GM19455 (cell line): Measurements from ENCODE around the gene DFFA.
A peak's percentile ranks its signal among the peaks of the same experiment; 100 is the strongest.
"Not testable (repeated sequence)": the region's sequence is repeated elsewhere in the genome, so short reads cannot be mapped to it uniquely, and the experiment has no call there.

Source experiments
- ATAC-seq: cut with Tn5 transposase; IDR thresholded peaks from one replicate; pipeline ENCODE4 v1.9.1; 2021; ENCODE audit not compliant: unreplicated experiment

DFFA gene

DNA sequence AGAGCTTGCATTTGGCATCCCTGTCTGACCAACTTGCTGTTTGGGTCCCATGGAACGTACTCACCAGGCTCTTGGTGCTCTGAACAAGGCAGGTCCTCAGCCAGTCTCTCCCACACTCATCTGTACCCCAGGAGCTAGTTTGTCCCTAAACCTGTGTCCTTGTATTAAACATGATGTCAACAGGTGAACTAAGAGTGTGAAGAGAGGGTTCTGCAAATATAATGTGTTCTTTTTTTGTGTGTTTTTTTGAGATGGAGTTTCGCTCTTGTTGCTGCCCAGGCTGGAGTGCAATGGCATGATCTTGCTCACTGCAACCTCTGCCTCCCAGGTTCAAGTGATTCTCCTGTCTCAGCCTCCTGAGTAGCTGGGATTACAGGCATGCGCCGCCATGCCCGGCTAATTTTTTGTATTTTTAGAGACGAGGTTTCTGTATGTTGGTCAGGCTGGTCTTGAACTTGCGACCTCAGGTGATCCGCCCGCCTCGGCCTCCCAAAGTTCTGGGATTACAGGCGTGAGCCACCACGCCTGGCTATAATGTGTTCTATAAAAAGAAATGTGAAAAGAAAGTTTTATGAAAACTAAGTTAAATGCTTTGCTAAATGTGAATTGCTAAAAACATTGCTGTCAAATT is 33.8 kb upstream of the DFFA start:
- ATAC-seq, result not testable (repeated sequence)

DNA sequence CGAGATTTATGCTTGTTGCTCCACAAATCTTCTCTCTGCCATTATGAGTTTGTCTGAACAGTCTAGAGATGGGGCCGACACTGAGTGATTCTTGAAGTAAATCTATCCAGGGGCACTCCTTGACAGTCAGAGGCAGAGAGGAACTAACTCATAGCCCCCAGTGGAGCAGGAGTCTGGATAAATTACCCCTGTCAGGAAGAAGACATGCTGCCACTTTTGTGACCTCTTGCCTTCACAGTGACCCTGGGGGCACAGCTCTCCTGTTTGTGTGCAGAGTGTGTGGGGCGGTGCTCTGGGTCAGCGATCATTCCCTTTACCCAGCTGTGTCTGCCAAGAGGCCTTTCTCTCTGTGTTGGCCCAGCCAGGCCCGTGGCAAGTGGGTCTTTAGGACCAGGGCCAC is 31.9 kb upstream of the DFFA start:
- no peak for ATAC-seq

DNA sequence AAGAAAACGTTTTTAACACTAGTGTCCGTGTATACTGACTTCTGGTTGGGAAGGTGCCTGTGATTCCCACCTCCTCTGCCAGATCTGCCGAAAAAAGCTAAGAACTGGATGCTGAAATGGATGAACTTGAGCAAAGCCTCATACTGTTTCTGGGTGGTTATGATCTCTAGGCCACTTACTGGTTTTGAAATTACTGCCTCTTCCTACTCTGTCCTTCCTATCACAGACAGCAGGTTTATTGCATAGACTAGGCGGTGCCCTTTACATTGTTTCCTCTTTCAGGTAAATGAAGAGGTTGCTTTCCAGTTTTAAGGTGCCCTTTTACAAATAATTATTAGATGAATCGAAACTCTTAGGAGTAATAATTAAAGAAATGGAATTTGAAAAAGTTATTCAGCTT is 29.9 kb upstream of the DFFA start:
- no peak for ATAC-seq

DNA sequence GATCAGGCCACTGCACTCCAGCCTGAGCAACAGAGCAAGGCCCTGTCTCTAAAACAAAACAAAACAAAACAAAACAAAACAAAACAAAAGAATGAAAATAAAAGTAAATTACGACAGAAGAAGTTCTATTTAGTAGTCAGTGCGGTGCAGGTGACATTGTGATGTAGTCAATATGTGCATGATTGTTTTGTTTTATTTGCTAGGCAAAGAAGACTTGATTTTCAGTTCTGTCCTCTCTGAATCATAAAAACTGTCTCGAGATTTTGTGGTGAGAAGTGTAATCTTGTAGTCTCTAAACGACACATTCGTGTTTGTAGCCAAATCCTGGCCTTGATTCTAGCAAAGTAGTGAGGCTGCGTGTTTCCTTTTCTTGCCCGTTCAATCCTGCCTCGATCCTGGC is 25.9 kb upstream of the DFFA start:
- no peak for ATAC-seq

DNA sequence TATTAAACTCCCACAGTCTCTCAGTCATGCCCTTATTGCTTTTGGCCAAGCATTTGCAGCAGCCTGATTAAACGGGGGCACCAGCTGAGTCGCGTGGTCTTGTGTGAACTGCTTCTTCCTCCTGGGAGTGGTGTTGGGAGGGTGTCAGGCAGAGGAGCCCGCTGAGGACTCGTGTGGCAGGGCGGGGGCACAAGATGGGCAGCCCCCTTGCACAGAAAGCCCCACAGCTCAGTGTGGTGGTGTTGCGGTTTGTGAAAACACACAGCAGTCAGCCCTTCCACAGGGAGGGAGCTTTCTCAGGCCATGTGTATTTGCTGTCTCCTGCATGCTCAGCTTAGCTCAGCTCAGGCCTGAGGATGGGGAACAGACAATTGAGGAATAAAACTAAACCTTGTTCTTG is 24.8 kb upstream of the DFFA start:
- ATAC-seq, result no peak

DNA sequence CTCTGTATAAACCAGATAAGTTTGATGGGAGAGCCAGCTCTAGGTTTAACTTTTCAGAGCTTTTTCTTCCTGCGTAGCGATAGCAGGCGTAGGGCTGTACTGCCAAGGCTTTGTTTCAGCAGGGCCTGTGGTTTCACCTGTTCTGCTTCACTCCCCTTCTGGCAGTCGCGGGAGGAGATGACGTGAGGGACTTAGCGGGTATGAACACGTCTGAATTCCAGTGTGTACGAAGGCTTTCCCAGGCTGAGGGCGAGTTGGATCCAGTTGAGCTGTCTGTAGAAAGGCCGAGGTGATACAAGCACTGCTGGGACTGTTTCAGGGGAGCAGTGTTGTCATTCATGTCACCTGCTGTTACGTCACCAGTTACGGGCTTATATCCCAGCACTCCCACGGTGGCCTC is 23.6 kb upstream of the DFFA start:
- ATAC-seq, result no peak

DNA sequence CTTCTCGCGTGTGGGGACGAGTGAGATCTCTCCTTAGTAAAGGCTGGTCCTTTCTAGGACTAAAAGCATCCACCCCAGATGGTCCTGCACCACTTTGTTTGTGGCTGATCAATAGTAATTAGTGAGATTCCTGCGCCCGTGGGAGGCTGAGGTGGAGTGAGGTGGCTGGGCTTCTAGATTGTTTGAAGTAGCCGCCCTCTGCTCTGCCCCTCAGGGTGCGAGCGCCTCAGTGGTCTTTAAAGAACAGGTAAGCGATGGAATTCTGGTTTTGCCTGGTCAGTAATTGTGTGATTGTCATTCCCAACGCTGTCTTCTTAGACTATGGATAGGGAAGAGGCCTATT is 23.1 kb upstream of the DFFA start:
- ATAC-seq, result no peak

DNA sequence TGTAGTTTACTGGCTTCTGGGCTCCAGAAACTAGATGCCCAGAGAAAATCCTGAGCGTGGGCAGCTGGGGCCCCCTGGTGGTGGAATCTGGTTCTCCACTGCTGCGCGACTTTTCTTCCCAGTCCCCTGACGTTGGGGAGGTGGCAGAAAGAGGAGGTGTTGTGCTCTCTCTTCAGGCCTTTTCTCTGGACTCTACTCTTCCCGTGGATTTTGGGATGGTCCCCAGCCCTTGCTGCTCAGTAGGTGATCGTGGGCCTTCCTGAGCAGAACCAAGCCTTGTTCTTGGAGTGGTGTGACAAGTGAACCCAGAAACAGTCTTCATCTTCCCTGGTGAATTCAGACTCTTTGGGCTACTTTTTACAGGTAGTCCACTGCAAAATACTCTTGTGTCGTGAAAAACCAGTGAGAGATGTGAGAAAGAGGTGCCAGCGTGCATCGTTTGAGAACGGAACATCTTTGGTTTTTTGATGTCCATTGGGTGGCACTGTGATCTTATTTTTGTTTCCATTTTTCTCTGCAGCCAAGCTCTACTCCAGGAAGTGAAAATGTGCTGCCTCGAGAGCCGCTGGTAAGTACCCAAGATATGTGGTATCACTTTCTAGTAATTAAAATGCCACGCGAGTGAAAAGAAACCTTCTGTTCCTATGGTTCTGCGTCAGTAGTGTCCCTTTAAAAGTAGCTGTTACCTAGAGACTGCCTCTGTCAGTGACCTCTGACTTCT is 22.6 kb upstream of the DFFA start:
- peak; percentile 70 for ATAC-seq

DNA sequence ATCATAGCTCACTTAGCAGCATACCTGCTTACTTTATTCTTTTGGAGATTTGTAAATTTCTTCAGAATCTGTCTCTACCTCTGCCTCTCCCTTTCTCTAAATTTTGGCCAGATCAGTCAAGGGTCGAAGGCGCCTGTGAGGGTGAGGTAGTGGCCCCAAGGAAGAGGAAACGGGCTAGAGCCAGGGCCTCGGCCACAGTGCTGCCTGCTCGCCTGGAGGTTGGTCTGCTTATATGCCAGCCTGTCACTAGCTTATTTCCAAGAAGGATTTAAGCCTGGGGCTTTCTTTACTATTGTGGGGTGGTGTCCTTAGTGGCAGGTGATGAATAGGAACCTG is 22.1 kb upstream of the DFFA start:
- ATAC-seq, result no peak

DNA sequence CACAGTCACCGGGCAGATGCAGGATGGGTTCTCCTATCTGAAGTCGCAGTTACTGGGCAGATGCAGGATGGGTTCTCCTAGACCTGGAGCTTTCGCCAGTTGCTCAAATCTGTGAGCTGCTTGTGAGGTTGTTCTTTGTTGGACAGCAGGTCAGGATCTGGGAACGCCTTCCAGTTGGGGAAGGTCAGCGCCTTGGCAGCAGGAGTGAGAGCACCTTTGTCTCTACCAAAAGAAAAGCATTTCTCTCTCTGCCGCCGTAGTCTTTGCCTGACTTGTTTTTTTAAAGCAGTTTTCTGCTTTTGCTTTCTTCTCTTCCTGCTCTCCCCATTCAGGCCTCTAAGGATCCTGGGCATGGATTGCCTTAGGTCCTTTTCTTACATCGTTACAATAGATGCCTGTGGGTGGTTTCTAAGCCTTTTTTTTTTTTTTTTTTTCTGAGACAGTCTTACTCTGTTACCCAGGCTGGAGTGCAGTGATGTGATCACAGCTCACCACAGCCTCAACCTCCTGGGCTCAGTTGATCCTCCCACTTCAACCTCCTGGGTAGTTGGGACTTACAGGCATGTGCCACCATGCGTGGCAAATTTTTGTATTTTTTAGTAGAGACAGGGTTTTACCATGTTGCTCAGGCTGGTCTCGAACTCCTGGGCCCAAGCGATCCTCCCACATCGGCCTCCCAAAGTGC is 18.1 kb upstream of the DFFA start:
- ATAC-seq, result no peak

DNA sequence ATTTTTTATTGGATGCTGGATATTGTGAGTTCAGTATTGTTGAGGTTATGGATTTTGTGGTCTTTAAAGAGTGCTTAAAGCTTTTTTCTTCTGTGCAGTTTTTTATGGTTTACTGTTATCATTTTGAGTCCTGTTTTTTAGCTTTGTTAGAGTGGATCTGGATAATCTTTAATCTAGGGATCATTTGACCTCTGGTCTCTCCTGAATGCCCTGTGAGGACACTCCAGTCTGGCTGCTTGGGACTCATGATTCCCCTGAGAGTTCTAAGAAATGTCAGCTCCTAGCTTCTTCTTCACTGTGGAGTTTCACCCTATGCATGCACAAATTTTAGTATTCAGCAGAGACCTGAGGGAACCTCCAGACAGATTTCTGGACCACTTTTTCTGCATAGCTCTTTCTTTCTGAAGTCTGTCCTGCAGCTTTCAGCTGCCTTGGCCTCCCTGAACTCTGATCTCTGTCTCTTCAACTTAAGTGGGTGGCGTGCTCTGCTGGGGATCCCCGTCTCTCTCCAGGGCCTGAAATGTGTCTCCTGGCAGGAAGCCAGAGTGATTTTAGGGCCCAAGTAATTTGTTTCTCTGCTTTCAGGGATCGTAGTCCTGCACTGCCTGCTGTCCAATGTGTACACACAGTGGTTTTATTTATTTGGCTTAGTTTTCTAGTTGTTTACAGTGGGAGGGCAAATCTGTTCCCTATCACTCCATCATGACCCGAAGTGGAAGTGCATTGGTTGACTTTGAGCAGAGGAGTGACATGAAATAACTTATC is 17.1 kb upstream of the DFFA start:
- no peak for ATAC-seq

DNA sequence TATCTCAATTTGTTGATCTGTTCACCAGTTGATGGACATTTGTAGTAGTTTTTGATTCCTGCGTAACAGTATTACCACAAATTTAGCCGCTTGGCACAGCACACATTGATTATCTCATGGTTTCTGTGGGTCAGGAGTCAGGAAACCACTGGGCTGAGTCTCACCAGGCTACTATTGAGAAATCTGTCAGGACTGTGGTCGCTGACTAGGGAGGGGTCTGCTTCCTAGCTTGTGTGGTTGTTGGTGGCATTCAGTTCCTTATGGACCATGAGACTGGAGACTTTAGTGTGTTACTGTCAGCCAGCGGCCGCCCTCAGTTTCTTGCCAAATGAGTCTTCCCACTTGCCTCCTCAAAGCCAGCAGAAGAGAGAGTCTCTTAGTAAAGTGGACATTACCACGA is 12.2 kb upstream of the DFFA start:
- no peak for ATAC-seq

DNA sequence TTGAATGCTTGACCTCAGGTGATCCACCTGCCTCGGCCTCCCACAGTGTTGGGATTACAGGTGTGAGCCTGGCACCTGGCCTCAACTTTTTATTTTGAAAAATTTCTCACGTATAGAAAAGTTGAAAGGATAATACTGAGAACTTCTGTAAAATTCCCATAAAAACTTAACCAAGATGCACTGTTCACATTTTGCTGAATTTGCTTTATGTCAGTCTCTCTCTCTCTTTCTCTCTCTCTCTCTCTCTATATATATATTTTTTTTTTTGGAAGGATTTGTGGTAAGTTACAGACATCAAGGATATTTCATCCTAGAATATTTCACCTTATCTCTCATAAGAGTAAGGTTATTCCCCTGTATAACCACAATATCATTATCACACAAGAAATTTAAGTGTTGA is 8.3 kb upstream of the DFFA start:
- no peak for ATAC-seq

DNA sequence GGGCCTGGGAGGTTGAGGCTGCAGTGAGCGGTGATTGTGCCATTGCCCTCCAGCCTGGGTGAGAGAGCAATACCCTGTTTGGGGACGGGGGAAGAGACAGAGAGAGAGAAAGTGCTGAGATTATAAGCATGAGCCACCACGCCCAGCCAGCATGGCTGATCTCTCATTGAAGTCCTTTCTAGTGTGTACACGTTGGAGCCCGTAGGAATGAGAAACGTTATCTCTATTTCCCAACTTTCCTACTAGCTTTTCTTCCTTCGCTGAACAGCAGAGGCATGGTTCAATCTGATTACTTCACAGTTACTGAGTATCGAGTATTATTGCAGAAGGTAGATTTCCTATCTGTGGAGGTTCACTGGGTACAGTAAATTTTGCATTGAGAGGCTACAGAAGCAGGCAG is 7.0 kb upstream of the DFFA start:
- no peak for ATAC-seq

DNA sequence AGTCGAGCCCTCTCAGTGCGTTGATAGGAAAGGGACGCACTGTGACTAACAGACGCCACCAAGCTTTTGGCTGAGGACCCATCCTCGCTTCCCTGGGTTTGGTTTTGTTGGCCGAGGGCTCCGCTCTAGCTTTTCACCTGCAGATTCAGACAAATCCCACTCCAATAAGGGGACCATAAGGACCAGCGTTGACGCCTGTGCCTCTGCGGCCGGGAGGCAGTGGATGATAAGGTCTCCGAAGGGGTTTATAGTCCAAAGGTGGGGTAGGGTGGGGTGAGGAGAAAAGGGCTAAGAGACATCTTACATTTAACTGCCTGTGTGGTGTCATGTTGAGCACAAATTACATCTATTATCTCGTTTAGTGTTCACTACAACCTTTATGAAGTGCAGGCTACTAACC is 3.2 kb upstream of the DFFA start:
- ATAC-seq, result no peak

DNA sequence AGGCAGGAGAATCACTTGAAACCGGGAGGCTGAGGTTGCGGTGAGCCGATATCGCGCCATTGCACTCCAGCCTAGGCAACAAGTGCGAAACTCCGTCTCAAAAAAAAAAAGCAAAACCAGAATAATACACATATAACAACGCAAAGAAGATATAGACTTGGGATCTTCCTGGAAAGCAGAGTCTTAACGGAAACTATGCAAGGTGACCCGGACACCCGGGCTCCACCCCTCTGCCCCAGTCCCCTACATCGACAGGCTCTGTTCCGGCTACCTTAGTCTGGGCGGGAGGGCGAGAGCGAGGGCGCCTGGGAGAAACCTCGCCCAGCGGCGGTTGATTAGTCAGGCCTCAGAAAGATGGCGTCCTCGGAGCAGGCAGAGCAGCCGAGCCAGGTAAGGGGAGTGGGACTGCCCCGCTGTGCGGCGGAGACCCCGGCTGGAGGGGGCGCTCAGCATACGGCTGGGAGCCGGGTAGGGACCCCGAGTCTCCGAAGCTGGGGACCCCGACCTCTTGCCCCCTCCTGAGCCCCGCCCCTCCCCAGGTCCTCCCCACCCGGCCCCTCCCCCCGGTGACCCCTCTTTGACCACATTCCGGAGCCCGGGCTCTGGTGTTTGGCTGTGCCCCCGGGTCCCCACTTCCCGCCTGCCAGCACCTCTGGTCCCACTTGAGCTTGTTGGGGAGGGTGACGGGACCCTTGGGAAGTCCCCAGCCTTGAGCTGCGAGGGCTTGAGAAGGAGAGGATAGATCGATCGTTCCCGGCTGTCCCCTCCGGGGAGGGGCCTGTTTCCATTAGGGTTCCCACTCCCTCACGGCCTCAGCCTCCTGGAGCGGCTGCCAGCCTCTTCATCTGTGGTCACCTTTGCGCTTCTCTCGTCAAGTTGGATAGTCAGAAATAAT is 2.5 kb upstream of the DFFA start, which contains the start of gene PEX14:
Gene PEX14, plus strand, starts transcription at position 338 of the 895 bp plus-strand sequence. Its CDS starts 17 bp downstream, at position 355.
- peak; percentile 50 for ATAC-seq

DNA sequence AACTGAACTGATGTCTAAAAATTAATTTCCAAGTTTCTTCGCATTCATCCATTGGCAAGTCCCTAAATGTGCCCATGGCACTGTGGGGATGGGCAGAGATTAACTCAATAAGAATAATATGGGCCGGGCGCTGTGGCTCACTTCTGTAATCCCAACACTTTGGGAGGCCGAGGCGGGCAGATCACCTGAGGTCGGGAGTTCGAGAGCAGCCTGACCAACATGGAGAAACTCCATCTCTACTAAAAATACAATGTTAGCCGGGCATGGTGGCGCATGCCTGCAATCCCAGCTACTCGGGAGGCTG is 1.9 kb upstream of the DFFA start:
- not testable (repeated sequence) for ATAC-seq

DNA sequence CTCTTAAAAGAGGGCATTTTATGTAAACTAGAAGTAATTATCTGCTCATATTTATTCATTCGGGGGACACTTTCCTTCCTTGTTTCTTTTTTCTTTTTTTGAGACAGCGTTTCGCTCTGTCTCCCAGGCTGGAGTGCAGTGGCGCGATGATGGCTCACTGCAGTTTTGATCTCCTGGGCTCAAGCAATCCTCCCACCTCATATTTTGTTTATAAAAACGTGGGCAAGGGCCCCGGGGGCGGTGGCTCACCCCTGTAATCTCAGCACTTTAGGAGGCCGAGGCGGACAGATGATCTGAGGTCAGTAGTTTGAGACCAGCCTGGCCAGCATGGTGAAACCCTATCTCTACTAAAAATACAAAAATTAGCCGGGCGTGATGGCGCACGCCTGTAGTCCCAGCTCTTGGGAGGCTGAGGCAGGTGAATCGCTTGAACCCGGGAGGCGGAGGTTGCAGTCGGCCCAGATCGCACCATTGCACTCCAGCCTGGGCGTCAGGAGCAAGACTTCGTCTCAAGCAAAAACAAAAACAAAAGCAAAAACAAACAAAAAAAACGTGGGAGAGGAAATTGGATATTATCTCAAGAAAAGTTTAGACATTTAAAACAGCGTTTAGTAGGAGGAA is 926 bp upstream of the DFFA start:
- no peak for ATAC-seq

DNA sequence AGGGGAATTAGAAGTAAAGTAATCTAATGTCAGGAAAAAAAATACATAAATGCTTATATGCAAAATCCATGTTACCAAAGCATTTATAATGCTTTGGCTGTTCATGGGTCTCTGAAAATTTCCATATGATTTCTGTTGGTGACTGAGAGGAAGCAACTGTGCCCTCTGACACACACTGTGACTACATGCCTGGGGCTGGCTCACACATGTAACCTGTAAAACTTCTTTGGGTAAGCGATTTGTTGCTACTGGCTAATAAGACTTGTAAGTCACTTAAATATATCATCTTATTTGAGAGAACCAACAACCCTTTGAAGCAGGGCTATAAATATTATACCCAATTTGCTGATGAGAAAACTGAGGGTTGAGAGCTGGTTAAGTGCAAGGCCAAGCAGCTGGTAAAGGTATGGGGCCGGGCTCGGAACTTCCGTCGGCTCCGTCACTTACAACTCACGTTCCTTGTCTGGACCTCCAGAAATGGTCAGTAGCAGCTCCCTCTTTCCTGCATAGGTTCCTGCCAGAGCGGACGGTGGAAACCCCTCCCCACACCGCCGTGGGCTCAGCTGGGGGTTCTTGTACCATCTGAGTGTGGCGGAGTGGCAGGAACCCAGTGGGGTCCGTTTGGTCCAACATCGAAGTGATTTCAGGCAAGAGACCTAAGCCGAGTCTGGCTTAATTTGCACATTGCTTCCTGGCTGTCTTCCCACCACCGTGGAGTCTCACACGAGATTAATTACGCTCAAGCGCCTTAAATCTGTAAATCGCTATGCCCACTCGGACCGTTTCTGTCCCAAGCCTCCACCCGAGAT is 714 bp downstream of the DFFA start:
- peak; percentile 11 for ATAC-seq

DNA sequence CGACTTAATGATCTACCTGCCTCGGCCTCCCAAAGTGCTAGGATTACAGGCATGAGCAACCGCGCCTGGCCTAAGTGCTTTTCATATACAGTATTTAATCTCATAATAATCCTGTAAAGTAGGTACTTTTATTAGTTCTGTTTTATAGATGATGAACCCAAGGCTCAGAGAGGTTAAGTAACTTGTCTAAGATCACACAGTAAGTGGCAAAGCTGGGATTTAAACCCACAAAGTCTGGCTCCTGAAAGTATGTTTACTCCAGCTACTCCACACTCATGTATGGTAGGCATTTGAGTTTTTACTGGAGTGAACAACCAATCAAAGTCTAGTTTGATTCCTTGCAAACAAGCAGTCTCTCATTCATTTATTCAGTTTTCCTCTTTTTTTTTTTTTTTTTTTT is 2.3 kb downstream of the DFFA start:
- ATAC-seq, result no peak
